HFFc6 (cell line): Measurements from ENCODE around the gene SFSWAP. TPM values are rescaled to one million over a fixed set of nuclear protein-coding genes. Genes with fewer than 3 reads are reported as not detected.

Experiments
- DNase-seq: peaks from one replicate; pipeline ENCODE4 v3.0.0-alpha.2; 2018
- H3K27ac Mint-ChIP-seq: 2 replicates; pipeline ENCODE4 v1.8.0; 2020; ENCODE audit warnings: mild to moderate bottlenecking, mixed read lengths
- H3K27me3 Mint-ChIP-seq: 2 replicates; pipeline ENCODE4 v1.8.0; 2021; ENCODE audit warnings: mild to moderate bottlenecking, moderate library complexity, mixed read lengths; ENCODE audit not compliant: insufficient read depth
- H3K36me3 Mint-ChIP-seq: 2 replicates; pipeline ENCODE4 v1.8.0; 2021; ENCODE audit warnings: low read depth, mixed read lengths
- H3K4me1 Mint-ChIP-seq: 2 replicates; pipeline ENCODE4 v1.8.0; 2020; ENCODE audit warnings: low read depth, mixed read lengths
- H3K4me3 Mint-ChIP-seq: 2 replicates; pipeline ENCODE4 v1.8.0; 2020; ENCODE audit warnings: mild to moderate bottlenecking, moderate library complexity, mixed read lengths
- H3K9me3 Mint-ChIP-seq: 2 replicates; pipeline ENCODE4 v1.8.0; 2020; ENCODE audit warnings: mild to moderate bottlenecking, mixed read lengths
- CTCF ChIP-seq: fragments of 200-600 bp; sonication (generic); IDR thresholded peaks from 2 replicates; pipeline ENCODE4 v1.5.0; 2021; ENCODE audit warnings: antibody characterized with exemption, mild to moderate bottlenecking
- total RNA-seq, 6 experiments: library from RNA; stranded (reverse); fragmentation: NEBNext Ultra II Directional; extraction: Animal tissue kit (Norgen Biotek cat#: 25700); gene quantifications; 2 replicates in 1 of 6; 3 replicates in 5 of 6; pipeline ENCODE4 v1.2.3, GENCODE V29; 2021

SFSWAP gene
- total RNA-seq, 6 experiments from 2014 or later, result 23.9 to 32.4 (median 28.8) TPM

GRCh38 chr12:131770120-131770519, 59.2 kb downstream of the SFSWAP start:
- H3K27me3 Mint-ChIP-seq, result no peaks in the 10 kb centered on the region; the same call in 1 of the 2 replicates
- TF ChIP-seq CTCF, result no peak
- DNase-seq, result no peak
- peaks cover 47% of the 10 kb centered on the region for H3K36me3 Mint-ChIP-seq
- H3K27ac Mint-ChIP-seq, result no peak overlapping the region
- no peak overlapping the region for H3K4me3 Mint-ChIP-seq
- no peaks in the 10 kb centered on the region for H3K4me1 Mint-ChIP-seq
- H3K9me3 Mint-ChIP-seq, result no peaks in the 10 kb centered on the region

GRCh38 chr12:131771965-131772364, 61.1 kb downstream of the SFSWAP start:
- Mint-ChIP-seq H3K27ac (no peak overlapping the region), H3K4me1 (no peaks in the 10 kb centered on the region), H3K27me3 (no peaks in the 10 kb centered on the region; the same call in 1 of the 2 replicates), H3K36me3 (peaks cover 40% of the 10 kb centered on the region), H3K4me3 (no peak overlapping the region), H3K9me3 (no peaks in the 10 kb centered on the region)
- TF ChIP-seq CTCF, result no peak
- no peak for DNase-seq

- TF ChIP-seq CTCF, result no peak
- Mint-ChIP-seq H3K27me3 (no peaks in the 10 kb centered on the region; the same call in 1 of the 2 replicates), H3K4me3 (no peak overlapping the region; the same call in 1 of the 2 replicates), H3K27ac (no peak overlapping the region; the same call in 1 of the 2 replicates), H3K36me3 (peaks cover 36% of the 10 kb centered on the region), H3K4me1 (no peaks in the 10 kb centered on the region), H3K9me3 (no peaks in the 10 kb centered on the region)
- no peak for DNase-seq
Observed at GRCh38 chr12:131773582-131774221, 62.8 kb downstream of the SFSWAP start.

- no peak for TF ChIP-seq CTCF
- Mint-ChIP-seq H3K9me3 (no peaks in the 10 kb centered on the region), H3K27ac (no peak overlapping the region), H3K36me3 (peaks cover 38% of the 10 kb centered on the region), H3K4me3 (no peak overlapping the region), H3K4me1 (no peaks in the 10 kb centered on the region), H3K27me3 (no peaks in the 10 kb centered on the region; the same call in 1 of the 2 replicates)
- no peak for DNase-seq
Observed at GRCh38 chr12:131774576-131775391, 63.9 kb downstream of the SFSWAP start.

- Mint-ChIP-seq H3K9me3 (no peaks in the 10 kb centered on the region), H3K4me1 (no peaks in the 10 kb centered on the region), H3K27me3 (no peaks in the 10 kb centered on the region; the same call in 1 of the 2 replicates), H3K27ac (no peak overlapping the region), H3K36me3 (peaks cover 37% of the 10 kb centered on the region), H3K4me3 (no peak overlapping the region)
- no peak for DNase-seq
- TF ChIP-seq CTCF, result no peak
Observed at GRCh38 chr12:131775392-131776236, 64.7 kb downstream of the SFSWAP start.
